Choroid plexus epithelial cell (primary cell): Measurements from ENCODE around the gene WDFY2.
A peak's percentile ranks its signal among the peaks of the same experiment; 100 is the strongest.

Experiments used
- DNase-seq: peaks from one replicate; pipeline ENCODE4 v3.0.0-alpha.2; 2010; ENCODE audit warnings: low read depth
- H3K4me3 ChIP-seq: 2 replicates; pipeline ENCODE4 v1.5.1; 2011; ENCODE audit warnings: low read depth, mild to moderate bottlenecking, control low read depth, low read length, moderate library complexity
- CTCF ChIP-seq: conservative IDR thresholded peaks from 2 replicates; pipeline ENCODE4 v1.5.1; 2011; ENCODE audit warnings: low read depth, mild to moderate bottlenecking, control low read depth, inconsistent platforms, low read length, moderate library complexity

The WDFY2 gene

GRCh38 chr13:51704399-51705313, 120.4 kb downstream of the WDFY2 start:
- H3K4me3 ChIP-seq, result no peak overlapping the region
- no peak for TF ChIP-seq CTCF
- DNase-seq, result no peak

GRCh38 chr13:51707461-51707860, 123.2 kb downstream of the WDFY2 start:
- no peak for DNase-seq
- no peak for TF ChIP-seq CTCF
- no peak overlapping the region for H3K4me3 ChIP-seq

- DNase-seq, result no peak
- no peak for TF ChIP-seq CTCF
- H3K4me3 ChIP-seq, result no peak overlapping the region
Measured at GRCh38 chr13:51713807-51714206, 129.5 kb downstream of the WDFY2 start.

- DNase-seq, result peak; percentile 65
- TF ChIP-seq CTCF, result no peak
- no peak overlapping the region for H3K4me3 ChIP-seq
Measured at GRCh38 chr13:51714663-51715168, 130.5 kb downstream of the WDFY2 start.

GRCh38 chr13:51715613-51716012, 131.4 kb downstream of the WDFY2 start:
- TF ChIP-seq CTCF, result no peak
- DNase-seq, result no peak
- H3K4me3 ChIP-seq, result no peak overlapping the region

GRCh38 chr13:51717786-51718398, 133.6 kb downstream of the WDFY2 start:
- no peak for TF ChIP-seq CTCF
- H3K4me3 ChIP-seq, result no peak overlapping the region
- DNase-seq, result no peak
